CD14-positive monocyte (primary cell): Measurements from ENCODE around the gene CDC34. TPM values are rescaled to one million over a fixed set of nuclear protein-coding genes. Genes with fewer than 3 reads are reported as not detected.

Source experiments
- DNase-seq, 3 donors: peaks; one replicate each; pipeline ENCODE4 v3.0.0-alpha.2; 2011 to 2022
- H2AFZ ChIP-seq: 2 replicates; pipeline ENCODE4 v1.6.0; 2012; ENCODE audit warnings: mild to moderate bottlenecking, low read depth, low read length, inconsistent platforms; ENCODE audit not compliant: insufficient read depth, poor library complexity, severe bottlenecking
- H3K27ac ChIP-seq, 2 donors: 1 replicate in 1 of 2; 2 replicates in 1 of 2; pipeline ENCODE4 v1.5.1; 2012 to 2013; ENCODE audit warnings: low read length in 2 of 2, control low read depth in 1 of 2, inconsistent platforms in 1 of 2, low read depth in 1 of 2, mild to moderate bottlenecking in 1 of 2
- H3K27me3 ChIP-seq, 2 donors: one replicate each; pipeline versions ENCODE4 v1.6.0 to v1.6.1; 2011 to 2013; ENCODE audit warnings: low read length in 2 of 2; ENCODE audit not compliant: control insufficient read depth in 2 of 2, insufficient read depth in 2 of 2
- H3K36me3 ChIP-seq, 2 donors: replicated peaks in 1 of 2; 1 replicate in 1 of 2; 2 replicates in 1 of 2; pipeline versions ENCODE4 v1.5.1 to v1.6.1; 2012 to 2013; ENCODE audit warnings: low read length in 2 of 2, control low read depth in 1 of 2, inconsistent platforms in 1 of 2, mild to moderate bottlenecking in 1 of 2; ENCODE audit not compliant: insufficient read depth in 2 of 2, control insufficient read depth in 1 of 2
- H3K4me1 ChIP-seq, 2 donors: 1 replicate in 1 of 2; 2 replicates in 1 of 2; pipeline versions ENCODE4 v1.5.1 to v1.6.1; 2012 to 2013; ENCODE audit warnings: low read length in 2 of 2, control low read depth in 1 of 2, inconsistent platforms in 1 of 2, mild to moderate bottlenecking in 1 of 2, moderate library complexity in 1 of 2; ENCODE audit not compliant: insufficient read depth in 2 of 2, control insufficient read depth in 1 of 2
- H3K4me2 ChIP-seq: replicated peaks from 2 replicates; pipeline ENCODE3; 2012; ENCODE audit warnings: low read length, moderate library complexity, mild to moderate bottlenecking; ENCODE audit not compliant: poor library complexity, severe bottlenecking; ENCODE audit errors: extremely low read depth
- H3K4me3 ChIP-seq, 3 experiments: fragments of 200-600 bp in 1 of 3; sonication (generic) in 1 of 3; replicated peaks in 1 of 3; 1 replicate in 2 of 3; 2 replicates in 1 of 3; pipeline ENCODE4 v1.5.1; 2011 to 2013; ENCODE audit warnings: low read length in 3 of 3, mild to moderate bottlenecking in 3 of 3, control low read depth in 2 of 3, low read depth in 2 of 3, inconsistent platforms in 1 of 3, moderate library complexity in 1 of 3
- H3K79me2 ChIP-seq: 2 replicates; pipeline ENCODE4 v1.6.0; 2012; ENCODE audit warnings: mild to moderate bottlenecking, control low read depth, inconsistent platforms, low read length, moderate library complexity; ENCODE audit not compliant: insufficient read depth
- H3K9ac ChIP-seq: 2 replicates; pipeline ENCODE4 v1.6.0; 2017; ENCODE audit warnings: low read length, mild to moderate bottlenecking; ENCODE audit not compliant: insufficient read depth, poor library complexity, severe bottlenecking
- H3K9me3 ChIP-seq, 2 donors: replicated peaks in 1 of 2; 1 replicate in 1 of 2; 2 replicates in 1 of 2; pipeline versions ENCODE4 v1.5.1 to v1.6.1; 2012 to 2013; ENCODE audit warnings: low read length in 2 of 2, control low read depth in 1 of 2; ENCODE audit not compliant: control insufficient read depth in 1 of 2, insufficient read depth in 1 of 2
- H4K20me1 ChIP-seq: 2 replicates; pipeline ENCODE4 v1.6.0; 2012; ENCODE audit warnings: mild to moderate bottlenecking, low read length, control low read depth, moderate library complexity; ENCODE audit not compliant: insufficient read depth
- H3K27ac Mint-ChIP-seq, 7 donors: one replicate each; pipeline ENCODE4 v1.8.0; 2020; ENCODE audit warnings: mild to moderate bottlenecking in 7 of 7, mixed read lengths in 7 of 7, moderate library complexity in 6 of 7, inconsistent platforms in 2 of 7
- H3K27me3 Mint-ChIP-seq, 3 donors: one replicate each; pipeline ENCODE4 v1.8.0; 2021 to 2022; ENCODE audit warnings: low read depth in 3 of 3, mild to moderate bottlenecking in 3 of 3, mixed read lengths in 3 of 3, moderate library complexity in 3 of 3, inconsistent platforms in 1 of 3
- H3K36me3 Mint-ChIP-seq, 2 donors: one replicate each; pipeline ENCODE4 v1.8.0; 2020; ENCODE audit warnings: mixed read lengths in 2 of 2, inconsistent platforms in 1 of 2, mild to moderate bottlenecking in 1 of 2
- H3K4me1 Mint-ChIP-seq: one replicate; pipeline ENCODE4 v1.8.0; 2020; ENCODE audit warnings: mild to moderate bottlenecking, mixed read lengths
- H3K4me3 Mint-ChIP-seq, 2 donors: one replicate each; pipeline ENCODE4 v1.8.0; 2020; ENCODE audit warnings: mild to moderate bottlenecking in 2 of 2, mixed read lengths in 2 of 2, moderate library complexity in 1 of 2
- H3K9me3 Mint-ChIP-seq, 7 donors: one replicate each; pipeline ENCODE4 v1.8.0; 2020 to 2022; ENCODE audit warnings: mixed read lengths in 7 of 7, mild to moderate bottlenecking in 6 of 7, moderate library complexity in 6 of 7, inconsistent platforms in 2 of 7
- WGBS: methylation state at CpG from one replicate; pipeline ENCODE4 v1.1.5; 2013; ENCODE audit warnings: missing lambda C conversion rate; ENCODE audit not compliant: insufficient coverage; 5-methylcytosine and 5-hydroxymethylcytosine counted together
- intact Hi-C, 2 donors: fragments of 100-400 bp; cut with micrococcal nuclease; formaldehyde crosslinking; loops; one replicate each; pipeline versions ENCODE4 v1.15.0 to v1.15.1; 2023
- polyA plus RNA-seq, 3 donors: library from polyadenylated mRNA; depleted of rRNA in 1 of 3; unstranded in 2 of 3; stranded (reverse) in 1 of 3; fragments of 300-500 nt in 2 of 3; fragments of >200 nt in 1 of 3; fragmentation: Illumina TruSeq in 2 of 3; gene quantifications; 1 replicate in 2 of 3; 2 replicates in 1 of 3; pipeline ENCODE4 v1.2.3, GENCODE V29; 2012 to 2021
- TF ChIP-seq, protein P1 (sequence below): fragments of 200-600 bp; IDR thresholded peaks from one replicate; pipeline ENCODE4 v1.8.0; 2022; ENCODE audit warnings: antibody characterized with exemption, mild to moderate bottlenecking

Gene CDC34
- polyA plus RNA-seq, 3 donors = 25.2 to 49.2 (median 43.0) TPM

- Histone ChIP-seq H4K20me1 (no peaks in the 10 kb centered on the region), H3K27ac (no peak within 1 kb of the TSS), H2AFZ (no peak within 1 kb of the TSS), H3K79me2 (no peaks in the 10 kb centered on the region), H3K4me3 (no peak within 1 kb of the TSS), H3K9me3 (peaks cover 5 to 11% of the 10 kb centered on the region in 2 donors), H3K4me2 (no peak within 1 kb of the TSS), H3K27me3 (peaks cover 16 to 49% of the 10 kb centered on the region in 2 donors), H3K4me1 (no peaks in the 10 kb centered on the region), H3K9ac (no peak within 1 kb of the TSS), H3K36me3 (no peaks in the 10 kb centered on the region)
- 21% methylated on average over 24 of the region's 33 CpGs for WGBS
- H3K27ac Mint-ChIP-seq = peak within 1 kb of the TSS in 2 of 7 donors; percentile 13 to 30
- peaks cover 36 to 72% (median 59%) of the 10 kb centered on the region in 3 donors for H3K27me3 Mint-ChIP-seq
- peak within 1 kb of the TSS in 1 of 2 donors; percentile 67 for H3K4me3 Mint-ChIP-seq
- peaks cover 2 to 39% (median 25%) of the 10 kb centered on the region in 7 donors for H3K9me3 Mint-ChIP-seq
- peaks cover 0 to 4% of the 10 kb centered on the region in 2 donors for H3K36me3 Mint-ChIP-seq
- TF ChIP-seq, protein P1, sequence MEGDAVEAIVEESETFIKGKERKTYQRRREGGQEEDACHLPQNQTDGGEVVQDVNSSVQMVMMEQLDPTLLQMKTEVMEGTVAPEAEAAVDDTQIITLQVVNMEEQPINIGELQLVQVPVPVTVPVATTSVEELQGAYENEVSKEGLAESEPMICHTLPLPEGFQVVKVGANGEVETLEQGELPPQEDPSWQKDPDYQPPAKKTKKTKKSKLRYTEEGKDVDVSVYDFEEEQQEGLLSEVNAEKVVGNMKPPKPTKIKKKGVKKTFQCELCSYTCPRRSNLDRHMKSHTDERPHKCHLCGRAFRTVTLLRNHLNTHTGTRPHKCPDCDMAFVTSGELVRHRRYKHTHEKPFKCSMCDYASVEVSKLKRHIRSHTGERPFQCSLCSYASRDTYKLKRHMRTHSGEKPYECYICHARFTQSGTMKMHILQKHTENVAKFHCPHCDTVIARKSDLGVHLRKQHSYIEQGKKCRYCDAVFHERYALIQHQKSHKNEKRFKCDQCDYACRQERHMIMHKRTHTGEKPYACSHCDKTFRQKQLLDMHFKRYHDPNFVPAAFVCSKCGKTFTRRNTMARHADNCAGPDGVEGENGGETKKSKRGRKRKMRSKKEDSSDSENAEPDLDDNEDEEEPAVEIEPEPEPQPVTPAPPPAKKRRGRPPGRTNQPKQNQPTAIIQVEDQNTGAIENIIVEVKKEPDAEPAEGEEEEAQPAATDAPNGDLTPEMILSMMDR = no peak
- intact Hi-C loops = no loop called here
- no peaks in the 10 kb centered on the region for H3K4me1 Mint-ChIP-seq
- no peak for DNase-seq
Measured at GRCh38 chr19:496112-496665, 35.4 kb upstream of the CDC34 start, which contains the start of gene MADCAM1. Gene MADCAM1, plus strand, starts transcription at chr19:496486. Its CDS starts 14 bp downstream, at chr19:496500.

DNA sequence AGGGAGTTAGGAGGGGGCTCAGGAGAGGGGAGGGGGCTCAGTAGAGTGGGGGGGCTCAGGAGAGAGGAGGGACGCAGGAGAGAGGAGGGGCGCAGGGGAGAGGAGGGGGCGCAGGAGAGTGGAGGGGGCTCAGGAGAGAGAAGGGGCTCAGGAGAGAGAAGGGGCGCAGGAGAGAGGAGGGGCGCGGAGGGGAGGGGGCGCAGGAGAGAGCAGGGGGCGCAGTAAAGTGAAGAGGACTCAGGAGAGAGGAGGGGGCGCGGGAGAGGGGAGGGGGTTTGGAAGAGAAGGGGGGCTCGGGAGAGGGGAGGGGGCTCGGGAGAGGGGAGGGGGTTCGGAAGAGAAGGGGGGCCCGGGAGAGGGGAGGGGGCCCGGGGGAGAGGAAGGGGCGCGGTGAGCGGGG lies 34.6 kb upstream of the CDC34 start:
- Histone ChIP-seq H4K20me1 (no peaks in the 10 kb centered on the region), H3K27ac (no peak overlapping the region), H3K4me3 (no peak overlapping the region), H3K27me3 (peaks cover 16 to 49% of the 10 kb centered on the region in 2 donors), H2AFZ (no peak overlapping the region), H3K4me2 (no peak overlapping the region), H3K9me3 (peaks cover 13 to 16% of the 10 kb centered on the region in 2 donors), H3K4me1 (no peaks in the 10 kb centered on the region), H3K36me3 (no peaks in the 10 kb centered on the region), H3K79me2 (no peaks in the 10 kb centered on the region), H3K9ac (no peak overlapping the region)
- no peak overlapping the region for H3K27ac Mint-ChIP-seq
- peaks cover 36 to 72% (median 62%) of the 10 kb centered on the region in 3 donors for H3K27me3 Mint-ChIP-seq
- intact Hi-C loops = no loop called here
- WGBS = 0% methylated on average over 4 of the region's 18 CpGs
- DNase-seq = no peak
- H3K36me3 Mint-ChIP-seq = peaks cover 0 to 4% of the 10 kb centered on the region in 2 donors
- TF ChIP-seq, protein P1 = no peak
- no peak overlapping the region for H3K4me3 Mint-ChIP-seq
- peaks cover 2 to 44% (median 26%) of the 10 kb centered on the region in 7 donors for H3K9me3 Mint-ChIP-seq
- no peaks in the 10 kb centered on the region for H3K4me1 Mint-ChIP-seq
